WI38 (cell line): ENCODE data around the gene FLRT1.

ENCODE experiments used
- H3K4me3 ChIP-seq: 2 replicates; pipeline ENCODE4 v1.5.1; 2011; ENCODE audit warnings: low read depth, mild to moderate bottlenecking, control low read depth, low read length
- CTCF ChIP-seq: IDR thresholded peaks from 2 replicates; pipeline ENCODE4 v1.5.1; 2012; ENCODE audit warnings: low read depth, mild to moderate bottlenecking, control low read depth, low read length

The FLRT1 gene

GRCh38 chr11:63996512-63996911, 39.2 kb upstream of the FLRT1 start:
- TF ChIP-seq CTCF, result no peak
- H3K4me3 ChIP-seq, result no peak overlapping the region

DNA sequence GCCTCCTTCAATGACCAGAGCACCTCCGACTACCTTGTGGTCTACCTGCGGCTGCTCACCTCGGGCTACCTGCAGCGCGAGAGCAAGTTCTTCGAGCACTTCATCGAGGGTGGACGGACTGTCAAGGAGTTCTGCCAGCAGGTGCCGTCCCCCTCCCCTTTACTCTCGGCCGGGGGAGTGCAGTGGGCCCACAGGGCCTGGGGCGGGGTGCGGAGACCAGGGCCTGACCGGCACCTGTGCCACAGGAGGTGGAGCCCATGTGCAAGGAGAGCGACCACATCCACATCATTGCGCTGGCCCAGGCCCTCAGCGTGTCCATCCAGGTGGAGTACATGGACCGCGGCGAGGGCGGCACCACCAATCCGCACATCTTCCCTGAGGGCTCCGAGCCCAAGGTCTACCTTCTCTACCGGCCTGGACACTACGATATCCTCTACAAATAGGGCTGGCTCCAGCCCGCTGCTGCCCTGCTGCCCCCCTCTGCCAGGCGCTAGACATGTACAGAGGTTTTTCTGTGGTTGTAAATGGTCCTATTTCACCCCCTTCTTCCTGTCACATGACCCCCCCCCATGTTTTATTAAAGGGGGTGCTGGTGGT, 38.5 kb upstream of the FLRT1 start:
- H3K4me3 ChIP-seq, result no peak overlapping the region
- no peak for TF ChIP-seq CTCF

DNA sequence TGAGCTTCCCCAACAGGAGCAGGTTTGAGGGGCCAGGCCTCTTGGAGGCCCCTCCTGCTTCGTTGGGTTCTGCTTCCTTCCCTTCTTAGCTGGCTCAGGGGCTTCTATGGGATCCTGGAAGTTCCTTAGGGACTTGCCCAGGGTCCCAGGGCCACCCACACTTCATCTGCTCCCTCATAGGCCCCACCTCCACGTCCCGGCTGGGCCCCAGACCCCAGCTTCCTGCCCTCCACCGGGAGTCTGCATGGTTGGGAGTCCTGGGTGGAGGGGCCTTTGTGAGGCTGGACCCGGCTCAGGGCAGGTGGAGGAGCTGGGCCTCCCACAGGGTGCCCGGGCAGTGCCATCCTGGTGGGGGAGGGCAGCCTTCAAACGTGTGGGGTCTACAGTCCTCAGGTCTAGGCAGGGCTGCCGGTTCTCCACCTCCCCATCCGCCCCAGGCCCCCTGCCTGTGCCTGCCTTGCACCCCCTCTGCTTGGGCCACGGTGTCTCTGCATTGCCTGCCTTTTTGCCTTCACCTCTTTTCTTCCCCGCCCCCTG, 37.9 kb upstream of the FLRT1 start:
- no peak overlapping the region for H3K4me3 ChIP-seq
- no peak for TF ChIP-seq CTCF

DNA sequence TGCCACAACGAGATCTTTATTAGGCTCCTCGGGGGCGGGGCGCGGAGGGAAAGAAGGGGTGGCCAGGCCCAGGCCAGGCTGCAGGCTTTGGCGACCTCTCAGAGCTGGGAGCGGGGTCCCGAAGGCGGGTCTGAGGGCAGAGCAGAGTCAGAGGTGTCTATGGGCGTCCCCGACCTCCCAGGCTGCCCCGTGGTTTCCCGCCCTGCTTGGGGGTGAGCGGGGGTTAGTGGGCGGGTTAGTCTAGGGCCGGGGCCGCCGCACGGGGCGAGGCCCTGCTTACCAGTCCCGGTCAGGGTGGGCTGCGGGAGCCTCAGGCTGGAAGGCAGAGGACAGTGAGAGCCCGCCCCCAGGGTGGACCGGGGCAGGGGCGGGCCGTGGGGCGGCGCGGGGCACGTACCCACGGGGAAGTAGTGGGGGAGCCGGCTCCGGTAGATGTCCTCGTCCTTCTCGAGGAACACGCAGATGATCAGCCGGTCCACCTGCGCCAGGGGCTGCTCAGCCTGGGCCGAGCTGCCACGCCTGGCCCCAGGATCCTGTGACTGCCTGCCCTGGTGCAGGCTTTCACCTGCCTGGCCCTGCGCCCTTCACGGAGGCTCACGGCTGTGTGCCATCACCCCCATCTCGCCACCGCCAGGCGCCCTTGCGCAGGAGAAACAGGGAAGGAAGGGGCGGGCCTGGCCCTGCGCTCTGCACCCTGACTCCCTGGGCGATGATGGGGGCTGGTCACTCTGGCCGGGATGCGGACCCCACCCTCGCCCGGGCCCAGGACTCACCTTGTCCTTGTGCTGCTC, 37.0 kb upstream of the FLRT1 start:
- H3K4me3 ChIP-seq, result no peak overlapping the region
- TF ChIP-seq CTCF, result no peak

DNA sequence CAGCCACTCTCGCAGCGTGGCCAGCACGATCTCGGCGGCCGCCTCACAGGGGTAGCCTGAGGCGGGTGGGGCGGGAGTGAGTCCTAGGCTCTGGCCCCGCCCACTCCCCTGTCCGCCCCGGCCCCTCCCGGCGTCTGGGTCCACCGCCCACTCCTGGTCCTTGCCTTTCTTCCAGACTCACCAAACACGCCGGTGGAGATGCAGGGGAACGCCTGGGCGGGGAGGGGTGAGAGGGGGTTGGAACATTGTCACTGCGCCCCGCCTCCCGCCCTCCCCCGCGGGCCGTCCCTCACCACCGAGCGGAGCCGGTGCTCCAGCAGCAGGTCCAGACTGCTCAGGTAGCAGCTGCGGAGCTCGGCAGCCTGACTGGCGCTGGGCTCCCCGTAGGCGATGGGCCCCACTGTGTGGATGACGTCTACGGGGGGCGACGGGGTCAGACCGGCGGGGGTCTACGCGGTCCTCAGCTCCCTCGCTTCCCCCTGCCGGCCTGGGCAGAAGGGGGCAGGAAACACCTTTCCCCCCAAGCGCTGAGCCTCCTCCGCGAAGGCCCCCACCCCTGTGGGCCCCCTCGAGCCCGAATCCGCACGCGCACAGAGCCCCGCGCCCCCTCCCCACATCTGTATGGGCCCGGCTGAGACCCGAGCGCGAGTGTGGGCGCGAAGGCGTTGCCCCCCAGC, 36.2 kb upstream of the FLRT1 start:
- TF ChIP-seq CTCF, result no peak
- H3K4me3 ChIP-seq, result no peak overlapping the region

GRCh38 chr11:64000026-64000739, 35.5 kb upstream of the FLRT1 start:
- H3K4me3 ChIP-seq, result no peak overlapping the region
- peak; percentile 40 for TF ChIP-seq CTCF
